AG04450 (cell line): ENCODE measurements around the gene ROCK2. TPM values are rescaled to one million over a fixed set of nuclear protein-coding genes. Genes with fewer than 3 reads are reported as not detected.

Experiments used
- CTCF ChIA-PET: fragments of 300-600, 350-600 bp; formaldehyde crosslinking; extraction: SDS; loops from one replicate; lab custom pipeline; 2022; ENCODE audit warnings: antibody characterized with exemption, inconsistent platforms; lab: Charles Lee
- POLR2A ChIA-PET: fragments of 350-600 bp; formaldehyde crosslinking; extraction: SDS; loops from one replicate; lab custom pipeline; 2021; ENCODE audit warnings: antibody characterized with exemption, inconsistent platforms; lab: Yijun Ruan, JAX
- DNase-seq: peaks from one replicate; pipeline ENCODE4 v3.0.0-alpha.2; 2011; ENCODE audit warnings: low read depth, low spot score
- H3K27ac ChIP-seq: one replicate; pipeline ENCODE4 v1.5.1; 2012; ENCODE audit warnings: low read depth, low read length, control low read depth
- H3K27me3 ChIP-seq: one replicate; pipeline ENCODE4 v1.6.0; 2012; ENCODE audit warnings: low read length; ENCODE audit not compliant: control insufficient read depth, insufficient read depth
- H3K4me3 ChIP-seq: 2 replicates; pipeline ENCODE4 v1.5.1; 2011; ENCODE audit warnings: mild to moderate bottlenecking, low read depth, low read length, control low read depth
- H3K9me3 ChIP-seq: 2 replicates; pipeline ENCODE4 v1.5.1; 2012; ENCODE audit warnings: low read length; ENCODE audit not compliant: control insufficient read depth, insufficient read depth
- polyA plus RNA-seq: library from polyadenylated mRNA; depleted of rRNA; stranded (reverse); fragments of >200 nt; gene quantifications from 2 replicates; pipeline ENCODE4 v1.2.3, GENCODE V29; 2011
- TF ChIP-seq, protein P1 (sequence below): IDR thresholded peaks from 2 replicates; pipeline ENCODE4 v1.5.1; 2011; ENCODE audit warnings: low read depth, low read length, control low read depth, inconsistent platforms

ROCK2 gene
- polyA plus RNA-seq, 1 experiment: 28.2 TPM

DNA sequence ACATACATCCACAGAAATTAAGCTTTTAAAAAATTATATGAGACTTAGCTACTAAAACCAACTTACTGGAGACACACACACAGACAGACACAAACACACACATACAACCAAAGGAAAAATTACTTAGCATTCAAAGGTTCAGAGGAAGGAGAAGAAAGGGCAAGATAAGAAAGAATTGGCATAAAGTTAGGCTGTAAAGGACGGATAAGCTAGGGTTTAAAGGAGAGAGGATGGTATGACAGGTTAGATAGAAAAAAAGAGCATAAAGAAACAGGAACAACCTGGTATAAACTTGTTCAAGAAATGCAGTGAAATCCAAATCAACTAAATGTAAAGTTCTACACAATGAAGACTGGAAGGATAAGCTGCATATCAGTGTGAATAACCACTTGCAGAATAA lies 115.7 kb downstream of the ROCK2 start:
- ChIA-PET CTCF (interaction anchor here (0.6 to 2.1 kb wide), 5 partner anchors 96 to 377 kb away, joined by 3 to 8 read pairs (median 4); no protein-coding TSS in a partner anchor), POLR2A (no interaction called here)
- TF ChIP-seq, protein P1, sequence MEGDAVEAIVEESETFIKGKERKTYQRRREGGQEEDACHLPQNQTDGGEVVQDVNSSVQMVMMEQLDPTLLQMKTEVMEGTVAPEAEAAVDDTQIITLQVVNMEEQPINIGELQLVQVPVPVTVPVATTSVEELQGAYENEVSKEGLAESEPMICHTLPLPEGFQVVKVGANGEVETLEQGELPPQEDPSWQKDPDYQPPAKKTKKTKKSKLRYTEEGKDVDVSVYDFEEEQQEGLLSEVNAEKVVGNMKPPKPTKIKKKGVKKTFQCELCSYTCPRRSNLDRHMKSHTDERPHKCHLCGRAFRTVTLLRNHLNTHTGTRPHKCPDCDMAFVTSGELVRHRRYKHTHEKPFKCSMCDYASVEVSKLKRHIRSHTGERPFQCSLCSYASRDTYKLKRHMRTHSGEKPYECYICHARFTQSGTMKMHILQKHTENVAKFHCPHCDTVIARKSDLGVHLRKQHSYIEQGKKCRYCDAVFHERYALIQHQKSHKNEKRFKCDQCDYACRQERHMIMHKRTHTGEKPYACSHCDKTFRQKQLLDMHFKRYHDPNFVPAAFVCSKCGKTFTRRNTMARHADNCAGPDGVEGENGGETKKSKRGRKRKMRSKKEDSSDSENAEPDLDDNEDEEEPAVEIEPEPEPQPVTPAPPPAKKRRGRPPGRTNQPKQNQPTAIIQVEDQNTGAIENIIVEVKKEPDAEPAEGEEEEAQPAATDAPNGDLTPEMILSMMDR: no peak
- no peak for DNase-seq
- H3K9me3 ChIP-seq: no peaks in the 10 kb centered on the region
- H3K27me3 ChIP-seq: no peaks in the 10 kb centered on the region
- H3K27ac ChIP-seq: no peak overlapping the region
- no peak overlapping the region for H3K4me3 ChIP-seq

DNA sequence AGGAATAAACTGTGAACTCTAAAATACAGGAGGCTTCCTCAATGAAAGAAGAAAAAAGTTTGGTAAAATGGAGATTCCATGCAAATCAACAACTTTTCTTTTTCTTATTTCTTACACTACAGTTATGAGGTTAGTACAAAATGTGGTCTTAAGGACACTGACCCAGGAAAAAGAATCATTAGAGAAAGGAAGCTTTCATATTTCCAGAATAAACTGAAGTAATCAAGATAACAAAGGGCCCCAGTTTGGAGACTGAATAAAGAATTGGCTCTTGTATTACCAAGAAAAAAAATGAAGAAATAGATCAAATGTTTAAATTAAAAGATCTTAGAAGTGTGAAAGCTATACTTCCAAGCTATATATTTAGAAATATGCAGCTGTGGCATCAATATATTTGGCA lies 116.8 kb downstream of the ROCK2 start:
- TF ChIP-seq, protein P1: no peak
- POLR2A ChIA-PET: no interaction called here
- no peak for DNase-seq
- no peak overlapping the region for H3K27ac ChIP-seq
- CTCF ChIA-PET: interaction anchor here (1.2 to 1.8 kb wide), 3 partner anchors 95 to 219 kb away, joined by 3 to 8 read pairs (median 3); no protein-coding TSS in a partner anchor
- H3K4me3 ChIP-seq: no peak overlapping the region
- H3K9me3 ChIP-seq: no peaks in the 10 kb centered on the region
- H3K27me3 ChIP-seq: no peaks in the 10 kb centered on the region

- no peak for DNase-seq
- TF ChIP-seq, protein P1: no peak
- no peaks in the 10 kb centered on the region for H3K27me3 ChIP-seq
- ChIA-PET CTCF (interaction anchor here (0.8 to 1.2 kb wide), 3 partner anchors 10 to 222 kb away, joined by 3 read pairs; no protein-coding TSS in a partner anchor), POLR2A (no interaction called here)
- H3K9me3 ChIP-seq: no peaks in the 10 kb centered on the region
- no peak overlapping the region for H3K27ac ChIP-seq
- no peak overlapping the region for H3K4me3 ChIP-seq
These were observed 119.5 kb downstream of the ROCK2 start for GRCh38 chr2:11224887-11225286.

- Histone ChIP-seq H3K9me3 (no peaks in the 10 kb centered on the region), H3K27me3 (no peaks in the 10 kb centered on the region), H3K27ac (no peak overlapping the region), H3K4me3 (no peak overlapping the region)
- POLR2A ChIA-PET: no interaction called here
- no peak for DNase-seq
- CTCF ChIA-PET: no interaction called here
- TF ChIP-seq, protein P1: no peak
These were observed 121.6 kb downstream of the ROCK2 start for GRCh38 chr2:11222845-11223244.

- DNase-seq: no peak
- Histone ChIP-seq H3K27ac (no peak overlapping the region), H3K9me3 (no peaks in the 10 kb centered on the region), H3K27me3 (no peaks in the 10 kb centered on the region), H3K4me3 (no peak overlapping the region)
- CTCF ChIA-PET: interaction anchor here (0.7 to 1.6 kb wide), 4 partner anchors 14 to 388 kb away, joined by 3 to 11 read pairs (median 4); a partner anchor contains a TSS
- TF ChIP-seq, protein P1: no peak
- POLR2A ChIA-PET: no interaction called here
These were observed 124.0 kb downstream of the ROCK2 start for GRCh38 chr2:11220445-11220844.
